Stimulated activated CD4-positive, alpha-beta T cell treated with anti-CD3 and anti-CD28 coated beads, Interleukin-2, amount 100 ng/mL, for 4 hours (primary cell): ENCODE data around the gene PIP5K1C.
"Not testable (repeated sequence)": the region's sequence is repeated elsewhere in the genome, so short reads cannot be mapped to it uniquely, and the experiment has no call there.

Experiments
- DNase-seq: peaks from one replicate; pipeline ENCODE4 v3.0.0-alpha.2; 2020; ENCODE audit warnings: low read depth

The PIP5K1C gene

DNA sequence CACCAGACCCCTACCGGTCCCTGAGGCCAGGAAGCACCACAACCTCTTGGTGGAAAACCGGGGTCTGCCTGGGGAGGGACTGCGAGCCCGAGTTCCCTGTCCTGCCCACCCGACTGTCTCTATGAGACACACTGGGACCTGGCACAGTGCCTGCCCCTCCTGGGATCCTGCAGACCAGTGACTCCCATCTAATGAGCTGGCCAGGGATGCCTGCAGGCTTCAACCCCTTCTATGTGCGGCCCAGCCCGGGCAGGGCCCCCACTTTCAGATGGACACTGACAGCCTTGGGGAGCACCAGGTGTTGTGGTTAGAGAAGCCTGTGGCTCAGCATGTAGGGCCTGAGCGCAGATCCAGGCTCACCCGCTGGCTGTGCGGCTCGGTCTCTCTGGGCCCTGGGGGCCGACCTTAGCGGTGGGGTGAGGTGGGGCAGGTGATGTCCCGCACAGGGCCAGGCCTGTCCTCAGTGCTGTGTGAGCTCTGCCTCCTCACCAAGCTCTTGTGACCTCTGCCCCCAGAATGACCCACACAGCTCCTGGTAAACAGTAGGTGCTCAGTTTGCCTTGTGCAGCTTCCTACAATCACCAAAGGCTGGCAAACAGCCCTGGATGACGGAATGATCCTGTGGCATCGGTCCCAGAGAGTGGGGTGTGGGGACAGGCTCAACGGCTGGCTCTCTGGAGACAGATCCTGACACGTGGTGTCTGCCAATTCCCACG lies 55.8 kb downstream of the PIP5K1C start:
- DNase-seq = no peak

GRCh38 chr19:3643674-3644313 lies 56.5 kb downstream of the PIP5K1C start:
- DNase-seq = no peak

GRCh38 chr19:3642987-3643673 lies 57.1 kb downstream of the PIP5K1C start:
- DNase-seq = peak; percentile 15

GRCh38 chr19:3642296-3642695 lies 58.0 kb downstream of the PIP5K1C start:
- no peak for DNase-seq

GRCh38 chr19:3641515-3642269 lies 58.6 kb downstream of the PIP5K1C start:
- DNase-seq = no peak

GRCh38 chr19:3639479-3639878 lies 60.8 kb downstream of the PIP5K1C start:
- no peak for DNase-seq

DNA sequence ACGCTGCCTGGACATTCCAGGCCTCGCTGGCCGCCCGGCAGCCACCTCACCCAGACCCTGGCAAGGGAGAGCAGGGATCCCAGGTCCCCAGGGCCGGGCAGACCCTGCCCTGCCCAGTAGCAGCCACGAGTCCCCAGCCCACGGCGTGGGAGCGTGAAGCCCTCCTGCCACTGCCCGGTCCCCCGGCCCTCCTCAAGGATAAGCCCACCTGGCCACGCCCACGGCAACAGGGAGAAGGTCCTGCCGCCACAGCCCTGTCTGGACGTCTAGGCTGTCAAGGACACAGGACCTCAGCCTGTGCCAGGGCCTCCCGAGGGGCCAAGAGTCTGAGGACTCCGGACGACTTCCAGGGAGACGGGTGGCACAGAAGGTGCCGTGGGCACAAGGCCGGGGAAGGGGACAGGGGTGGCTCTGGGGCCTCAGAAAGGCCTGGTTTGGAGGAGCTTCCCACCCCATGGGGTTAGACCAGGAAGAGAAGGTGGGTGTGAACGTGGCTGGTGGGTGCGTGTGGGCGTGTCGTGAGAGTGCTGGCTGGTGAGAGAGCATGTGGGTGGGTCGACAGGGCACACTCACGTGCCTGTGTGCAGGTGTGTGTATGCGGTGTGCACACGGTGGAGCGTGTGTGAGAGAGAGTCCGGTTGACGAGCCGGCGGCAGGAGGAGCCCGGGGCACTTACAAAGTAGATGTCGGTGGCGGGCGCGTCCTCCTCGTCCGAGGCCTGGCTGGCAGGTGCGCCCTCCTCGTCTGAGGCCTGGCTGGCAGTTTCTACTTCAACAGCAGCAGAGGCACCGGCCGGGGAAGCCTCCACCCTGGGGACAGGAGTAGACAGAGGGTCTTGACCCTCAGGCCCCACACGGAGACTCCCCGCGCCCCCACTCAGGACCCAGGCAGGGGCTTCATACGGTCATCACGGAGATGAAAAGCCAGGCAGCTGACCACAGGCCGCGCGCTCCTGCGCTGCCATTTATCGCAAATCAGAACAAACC lies 61.8 kb downstream of the PIP5K1C start:
- DNase-seq = no peak

GRCh38 chr19:3637621-3638020 lies 62.6 kb downstream of the PIP5K1C start:
- no peak for DNase-seq

DNA sequence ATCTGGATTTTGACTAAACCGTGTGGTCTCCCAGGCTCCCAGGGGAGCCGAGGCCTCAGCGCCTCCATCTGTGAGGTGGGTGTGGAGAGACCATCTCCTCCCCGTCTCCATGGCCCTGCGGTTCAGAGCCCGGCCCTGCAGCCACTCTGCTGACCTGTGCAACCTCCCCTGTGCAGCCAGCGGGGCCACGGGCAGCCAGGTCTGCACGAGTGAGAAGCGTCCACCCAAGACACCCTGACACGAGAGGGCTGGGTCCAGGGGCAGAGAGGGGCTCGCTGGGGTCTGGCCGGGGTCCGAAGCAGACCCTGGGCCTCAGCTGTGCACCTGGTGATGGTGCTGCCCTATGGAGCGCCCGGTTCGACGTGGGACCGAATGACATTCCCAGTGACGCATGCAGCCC lies 63.3 kb downstream of the PIP5K1C start:
- no peak for DNase-seq

GRCh38 chr19:3636506-3636905 lies 63.8 kb downstream of the PIP5K1C start:
- DNase-seq = no peak

GRCh38 chr19:3634496-3635045 lies 65.7 kb downstream of the PIP5K1C start:
- no peak for DNase-seq

DNA sequence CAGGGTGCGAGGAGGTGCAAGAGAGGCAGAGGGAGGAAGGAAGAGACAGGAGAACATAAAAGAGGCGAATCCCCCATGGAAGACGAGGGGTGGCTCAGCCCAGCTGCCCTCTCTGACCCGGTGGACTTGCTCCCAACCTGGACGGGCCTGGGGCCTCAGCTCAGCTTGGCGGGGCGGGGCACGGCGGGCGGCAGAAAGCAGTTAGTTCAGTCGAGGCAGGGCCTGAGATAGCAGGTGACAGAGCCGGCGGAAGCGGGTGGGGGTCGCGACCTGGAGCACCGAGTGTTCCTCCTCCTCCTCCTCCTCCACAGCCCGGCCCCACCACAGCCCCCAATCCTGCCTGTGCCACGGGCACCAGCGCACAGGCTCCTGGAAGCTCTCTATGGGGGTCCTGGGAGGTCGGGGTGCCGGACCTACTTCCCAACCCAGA lies 66.7 kb downstream of the PIP5K1C start:
- DNase-seq = no peak

DNA sequence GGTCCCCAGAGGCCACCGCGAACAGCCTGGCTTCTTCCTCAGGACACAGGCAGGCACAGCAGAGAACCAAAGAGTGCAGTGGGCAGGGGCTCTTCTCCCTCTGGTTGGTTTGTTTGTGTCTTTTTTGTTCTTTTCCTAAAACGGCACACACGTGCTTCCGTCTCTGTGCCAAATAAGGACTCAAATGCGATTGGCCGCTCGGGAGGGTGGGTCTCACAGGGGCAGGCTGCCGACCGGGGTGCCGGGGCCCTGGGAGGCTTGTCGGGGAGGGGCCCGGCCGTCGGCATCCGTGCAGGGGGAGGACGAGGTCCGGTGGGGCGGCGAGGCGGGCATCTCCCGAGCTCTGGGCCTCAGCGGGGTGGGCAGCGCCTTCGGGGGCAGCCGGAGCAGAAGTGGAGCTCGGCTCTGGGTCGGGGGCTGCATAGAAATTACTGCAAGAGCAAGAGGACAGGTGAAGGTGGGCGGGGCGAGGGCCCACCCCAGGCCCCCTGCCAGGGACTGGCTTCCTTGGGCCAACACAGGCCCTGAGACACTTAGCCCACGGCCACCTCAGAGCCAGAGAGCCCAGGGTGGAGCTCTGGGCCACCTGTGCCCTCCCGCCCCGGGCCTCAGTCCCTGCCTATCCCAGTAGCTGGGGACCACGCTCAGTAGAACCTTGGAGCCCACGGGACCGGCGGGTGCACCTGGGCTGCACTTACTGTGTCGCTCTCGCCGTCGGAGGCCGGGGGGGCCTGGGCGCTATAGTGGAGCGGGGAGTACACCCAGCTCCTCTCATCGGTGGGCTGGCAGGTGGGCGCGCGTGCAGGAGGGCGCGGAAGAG lies 67.3 kb downstream of the PIP5K1C start:
- no peak for DNase-seq

DNA sequence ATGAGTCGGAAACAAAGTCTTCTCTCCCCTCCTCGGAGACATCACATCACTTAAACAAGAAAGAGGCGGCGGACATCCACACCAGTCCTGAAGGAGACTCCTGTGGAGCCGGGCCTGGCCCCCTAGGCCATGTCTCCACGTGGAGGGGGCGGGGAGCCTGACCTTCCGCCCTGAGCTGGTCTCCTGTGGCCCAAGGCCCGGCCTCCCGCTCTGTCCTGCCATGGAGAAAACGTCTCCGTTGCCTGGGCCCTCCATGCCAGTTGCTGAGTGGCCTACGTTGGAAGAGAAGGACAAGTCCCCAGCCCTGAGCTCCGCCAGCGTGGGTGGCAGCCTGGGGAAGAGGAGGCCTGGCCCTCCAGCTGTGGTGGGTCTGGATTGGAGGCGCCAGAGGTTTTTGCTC lies 68.2 kb downstream of the PIP5K1C start:
- DNase-seq = no peak

GRCh38 chr19:3631053-3631861 lies 69.0 kb downstream of the PIP5K1C start:
- DNase-seq = no peak

- not testable (repeated sequence) for DNase-seq
These were observed 71.5 kb downstream of the PIP5K1C start for GRCh38 chr19:3628766-3629165.

DNA sequence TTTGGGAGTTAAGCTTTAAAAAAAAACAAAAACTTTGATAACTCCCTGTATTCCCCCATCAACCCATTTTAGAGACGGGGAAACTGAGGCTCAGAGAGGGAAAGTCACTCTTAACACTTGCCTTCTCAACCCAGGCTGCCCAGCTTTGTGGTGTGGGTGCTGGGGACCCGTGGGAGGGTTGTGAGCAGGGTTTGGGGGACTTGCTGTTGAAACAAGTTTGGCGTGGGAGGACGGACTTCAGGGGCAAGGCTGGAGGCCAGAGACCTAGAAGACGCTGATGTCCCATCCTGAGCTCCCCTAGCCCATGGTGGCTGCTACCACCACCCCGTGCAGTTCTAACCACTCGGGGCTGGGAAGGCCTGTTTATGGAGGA lies 72.9 kb downstream of the PIP5K1C start:
- no peak for DNase-seq

DNA sequence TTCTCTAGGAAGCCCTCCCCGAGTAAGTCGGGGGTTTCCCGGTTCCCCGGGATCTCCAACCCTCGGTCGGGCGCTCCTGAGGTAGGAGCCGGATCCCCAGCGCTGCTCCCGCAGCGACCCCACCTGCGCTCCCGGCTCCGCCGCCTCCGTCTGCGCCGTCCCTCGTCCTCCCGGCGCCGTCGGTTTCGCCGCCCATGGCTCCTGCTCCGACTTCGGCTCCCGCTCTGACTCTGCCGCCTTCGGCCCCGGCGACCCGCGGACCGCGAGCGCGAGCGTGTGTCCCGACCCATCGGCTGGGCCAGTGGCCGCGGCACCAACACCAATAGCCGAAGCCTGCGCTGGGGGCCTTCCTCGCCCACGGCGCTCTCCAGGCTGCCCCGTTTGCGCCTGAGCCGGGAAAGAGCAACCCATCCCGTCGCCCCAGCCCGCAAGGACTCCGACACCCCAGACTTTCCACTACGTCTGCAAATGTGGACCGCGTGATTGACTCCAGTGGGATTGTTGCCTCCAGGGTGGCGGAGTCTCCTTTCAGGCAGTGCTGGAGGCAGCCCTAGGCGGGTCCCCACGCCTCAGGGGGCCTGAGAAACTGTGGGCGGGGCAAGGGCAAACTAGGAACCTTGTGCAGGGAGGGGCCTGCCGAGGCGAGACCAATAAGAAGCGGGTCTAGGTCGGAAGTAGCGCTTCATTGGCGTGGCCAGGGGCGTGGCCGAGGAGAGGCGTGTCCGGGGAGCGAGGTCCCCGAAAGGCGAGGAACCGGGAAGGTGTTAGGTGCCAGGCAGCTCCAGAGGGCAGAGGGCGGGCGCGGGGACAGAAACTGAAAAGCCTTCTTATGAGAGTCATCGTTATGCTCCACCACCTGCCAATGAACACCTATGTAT lies 73.6 kb downstream of the PIP5K1C start, which contains the start of gene CACTIN:
Gene CACTIN (minus strand): TSS at position 318 of the 878 bp plus-strand sequence. CDS start 28 bp downstream, at position 290.
- peak; percentile 99 for DNase-seq
